Smooth muscle cell (in vitro differentiated cells): ENCODE data around the gene DYSF. TPM values are rescaled to one million over a fixed set of nuclear protein-coding genes. Genes with fewer than 3 reads are reported as not detected.

Source experiments
- DNase-seq: peaks from one replicate; lab custom pipeline; 2025; ENCODE audit not compliant: unreplicated experiment; lab: John Stamatoyannopoulos, UW
- H2AFZ ChIP-seq: fragments of 200-600 bp; sonication (generic); 2 replicates; pipeline ENCODE4 v1.6.0; 2016; ENCODE audit warnings: antibody characterized with exemption, low read depth, mild to moderate bottlenecking
- H3F3A ChIP-seq: fragments of 200-600 bp; sonication (generic); 2 replicates; pipeline ENCODE4 v1.6.0; 2017; ENCODE audit warnings: antibody characterized with exemption, low read depth
- H3K27ac ChIP-seq: fragments of 200-600 bp; sonication (generic); 2 replicates; pipeline ENCODE4 v1.5.1; 2016; ENCODE audit warnings: low read depth, mild to moderate bottlenecking
- H3K27me3 ChIP-seq: fragments of 200-600 bp; sonication (generic); 2 replicates; pipeline ENCODE4 v1.6.1; 2016; ENCODE audit warnings: low read depth, mild to moderate bottlenecking
- H3K36me3 ChIP-seq: fragments of 200-600 bp; sonication (generic); 2 replicates; pipeline ENCODE4 v1.5.1; 2016; ENCODE audit warnings: low read depth
- H3K4me1 ChIP-seq: fragments of 200-600 bp; sonication (generic); 2 replicates; pipeline ENCODE4 v1.5.1; 2016; ENCODE audit warnings: low read depth
- H3K4me2 ChIP-seq: fragments of 200-600 bp; sonication (generic); 2 replicates; pipeline ENCODE4 v1.6.0; 2016; ENCODE audit warnings: mild to moderate bottlenecking
- H3K4me3 ChIP-seq: fragments of 200-600 bp; sonication (generic); 2 replicates; pipeline ENCODE4 v1.5.1; 2016; ENCODE audit warnings: mild to moderate bottlenecking
- H3K79me2 ChIP-seq: fragments of 200-600 bp; sonication (generic); 2 replicates; pipeline ENCODE4 v1.6.0; 2016; ENCODE audit warnings: low read depth, mild to moderate bottlenecking
- H3K9ac ChIP-seq: fragments of 200-600 bp; sonication (generic); 2 replicates; pipeline ENCODE4 v1.6.0; 2016; ENCODE audit warnings: low read depth
- H3K9me3 ChIP-seq: fragments of 200-600 bp; sonication (generic); replicated peaks from 2 replicates; pipeline ENCODE4 v1.5.1; 2016; ENCODE audit warnings: low read depth
- H4K20me1 ChIP-seq: fragments of 200-600 bp; sonication (generic); 2 replicates; pipeline ENCODE4 v1.6.0; 2016; ENCODE audit warnings: low read depth
- CTCF ChIP-seq: fragments of 200-600 bp; sonication (generic); IDR thresholded peaks from 2 replicates; pipeline ENCODE4 v1.5.1; 2017; ENCODE audit warnings: borderline replicate concordance, mild to moderate bottlenecking, antibody characterized with exemption; ENCODE audit not compliant: insufficient read depth, poor library complexity, severe bottlenecking
- WGBS: methylation state at CpG from one replicate; pipeline ENCODE4 v1.1.7; 2016; ENCODE audit warnings: low lambda C conversion rate; 5-methylcytosine and 5-hydroxymethylcytosine counted together
- polyA plus RNA-seq: library from polyadenylated mRNA; unstranded; fragments of >200 nt; fragmentation: Nextera tagmentation; extraction: Ambion mirVana; gene quantifications from 2 replicates; pipeline ENCODE4 v1.2.1, GENCODE V29; 2016
- total RNA-seq: library from RNA; depleted of rRNA; stranded (reverse); fragments of >200 nt; gene quantifications from 2 replicates; pipeline ENCODE4 v1.2.3, GENCODE V29; 2014

The DYSF gene
- total and polyA plus RNA-seq, 2 experiments from 2014 or later: 0.64 to 1.6 TPM

DNA sequence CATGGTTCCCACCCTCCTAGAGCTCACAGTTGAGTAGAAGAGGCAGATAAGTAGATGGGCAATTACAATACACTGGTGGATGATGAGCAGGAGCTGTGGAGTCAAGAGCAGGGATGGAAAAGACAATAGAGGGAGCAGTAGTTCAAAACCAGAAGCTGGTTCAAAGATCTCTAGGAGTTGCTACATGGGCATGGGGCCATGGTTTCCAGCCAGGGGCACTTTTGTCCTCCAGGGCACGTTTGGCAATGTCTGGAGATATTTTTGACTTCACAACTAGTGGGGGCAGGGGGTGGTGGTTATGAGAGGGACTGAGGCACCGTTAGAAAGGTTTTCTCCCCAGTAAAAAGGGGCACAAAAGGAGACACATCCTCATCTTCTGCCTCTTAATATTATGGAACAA lies 236.0 kb downstream of the DYSF start:
- TF ChIP-seq CTCF: no peak
- 96% methylated on average over 2 of the region's 2 CpGs for WGBS

GRCh38 chr2:71689968-71690834 lies 236.8 kb downstream of the DYSF start:
- no peaks in the 10 kb centered on the region for H4K20me1 ChIP-seq
- no peak overlapping the region for H3K4me2 ChIP-seq
- H2AFZ ChIP-seq: no peak overlapping the region
- 97% methylated on average over 21 of the region's 21 CpGs for WGBS
- peaks cover 4% of the 10 kb centered on the region for H3K4me1 ChIP-seq
- no peaks in the 10 kb centered on the region for H3K79me2 ChIP-seq
- H3K27ac ChIP-seq: no peak overlapping the region
- H3F3A ChIP-seq: no peaks in the 10 kb centered on the region
- no peak overlapping the region for H3K9ac ChIP-seq
- H3K36me3 ChIP-seq: no peaks in the 10 kb centered on the region
- H3K9me3 ChIP-seq: no peaks in the 10 kb centered on the region
- no peak overlapping the region for H3K4me3 ChIP-seq
- no peak for TF ChIP-seq CTCF
- no peaks in the 10 kb centered on the region for H3K27me3 ChIP-seq
- no peak for DNase-seq

More for the DNA sequence above, 236.0 kb downstream of the DYSF start:
- Histone ChIP-seq H2AFZ (no peak overlapping the region), H3K4me2 (no peak overlapping the region), H3K9me3 (no peaks in the 10 kb centered on the region), H3K4me3 (no peak overlapping the region), H3K9ac (no peak overlapping the region), H3K27ac (no peak overlapping the region), H3K36me3 (no peaks in the 10 kb centered on the region), H3K79me2 (no peaks in the 10 kb centered on the region), H4K20me1 (no peaks in the 10 kb centered on the region), H3K27me3 (no peaks in the 10 kb centered on the region), H3K4me1 (peaks cover 4% of the 10 kb centered on the region), H3F3A (no peaks in the 10 kb centered on the region)
- no peak for DNase-seq

- Histone ChIP-seq H3K9me3 (no peaks in the 10 kb centered on the region), H4K20me1 (no peaks in the 10 kb centered on the region), H3K4me3 (no peak overlapping the region), H3K27me3 (no peaks in the 10 kb centered on the region), H3K9ac (no peak overlapping the region), H2AFZ (no peak overlapping the region), H3K36me3 (no peaks in the 10 kb centered on the region), H3K79me2 (no peaks in the 10 kb centered on the region), H3K4me2 (no peak overlapping the region), H3F3A (no peaks in the 10 kb centered on the region), H3K27ac (no peak overlapping the region), H3K4me1 (peaks cover 4% of the 10 kb centered on the region)
- DNase-seq: no peak
- WGBS: 46% methylated on average over 12 of the region's 12 CpGs
- no peak for TF ChIP-seq CTCF
Observed at GRCh38 chr2:71690876-71691475, 237.6 kb downstream of the DYSF start.
